ENCODE results near the gene CPT2.

GRCh38 chr1:53249706-53250105 lies 53.1 kb downstream of the CPT2 start:
- TF ChIP-seq MAX (IDR thresholded peaks at IDR 0.05) (no peak), YY1 (IDR thresholded peaks at IDR 0.05; ENCODE audit: low read depth) (no peak), CEBPB (IDR thresholded peaks at IDR 0.05) (no peak), REST (IDR thresholded peaks at IDR 0.05; ENCODE audit: low read depth) (no peak), TAF1 (IDR thresholded peaks at IDR 0.05; ENCODE audit: low read depth) (no peak), FOXM1 (IDR thresholded peaks at IDR 0.05; ENCODE audit: borderline replicate concordance, low read depth) (no peak), ZBTB7A (IDR thresholded peaks at IDR 0.05; ENCODE audit: low read depth) (no peak), TEAD4 (IDR thresholded peaks at IDR 0.05) (no peak), EP300 (IDR thresholded peaks at IDR 0.05; ENCODE audit: borderline replicate concordance) (no peak)
